ENCODE results near the gene RGS14. TPM values are rescaled to one million over a fixed set of nuclear protein-coding genes. Genes with fewer than 3 reads are reported as not detected.
A peak's percentile ranks its signal among the peaks of the same experiment; 100 is the strongest.
"Not testable (repeated sequence)": the region's sequence is repeated elsewhere in the genome, so short reads cannot be mapped to it uniquely, and the experiment has no call there.

Gene RGS14
- total RNA-seq, 4 donors from 2014 or later: 16.5 to 49.6 (median 24.4) TPM

DNA sequence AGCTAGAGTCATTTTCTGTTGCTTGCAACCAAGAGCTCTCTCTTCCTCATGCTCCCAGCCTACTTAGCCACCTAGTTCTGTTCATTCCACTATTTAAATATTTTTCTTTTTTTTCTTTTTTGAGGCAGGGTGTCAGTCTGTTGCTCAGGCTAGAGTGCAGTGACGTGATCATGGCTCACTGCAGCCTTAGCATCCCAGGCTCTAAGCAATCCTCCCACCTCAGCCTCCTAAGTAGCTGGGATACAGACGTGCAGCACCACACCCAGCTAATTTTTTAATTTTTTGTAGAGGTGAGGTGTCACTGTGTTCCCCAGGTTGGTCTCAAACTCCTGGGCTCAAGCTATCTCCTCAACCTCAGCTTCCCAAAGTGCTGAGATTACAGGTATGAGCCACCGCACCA lies 56.8 kb downstream of the RGS14 start:
- Histone ChIP-seq H3K4me3 (no peak overlapping the region), H3K27me3 (no peaks in the 10 kb centered on the region), H3K4me1 (peaks cover 0 to 11% (median 0%) of the 10 kb centered on the region in 4 donors), H3K36me3 (no peaks in the 10 kb centered on the region), H3K27ac (no peak overlapping the region), H3K9me3 (no peaks in the 10 kb centered on the region)
- WGBS, 2 donors (ENCODE audit: low coverage in 1 of 2): 72 to 83% methylated on average over 2 to 3 of the region's 3 CpGs
- no peak for TF ChIP-seq POLR2A (IDR thresholded peaks at IDR 0.05)
- no peak for TF ChIP-seq POLR2AphosphoS5 (IDR thresholded peaks at IDR 0.05)
- TF ChIP-seq EP300 (IDR thresholded peaks at IDR 0.05; ENCODE audit: low read depth): no peak
- TF ChIP-seq, protein P1, sequence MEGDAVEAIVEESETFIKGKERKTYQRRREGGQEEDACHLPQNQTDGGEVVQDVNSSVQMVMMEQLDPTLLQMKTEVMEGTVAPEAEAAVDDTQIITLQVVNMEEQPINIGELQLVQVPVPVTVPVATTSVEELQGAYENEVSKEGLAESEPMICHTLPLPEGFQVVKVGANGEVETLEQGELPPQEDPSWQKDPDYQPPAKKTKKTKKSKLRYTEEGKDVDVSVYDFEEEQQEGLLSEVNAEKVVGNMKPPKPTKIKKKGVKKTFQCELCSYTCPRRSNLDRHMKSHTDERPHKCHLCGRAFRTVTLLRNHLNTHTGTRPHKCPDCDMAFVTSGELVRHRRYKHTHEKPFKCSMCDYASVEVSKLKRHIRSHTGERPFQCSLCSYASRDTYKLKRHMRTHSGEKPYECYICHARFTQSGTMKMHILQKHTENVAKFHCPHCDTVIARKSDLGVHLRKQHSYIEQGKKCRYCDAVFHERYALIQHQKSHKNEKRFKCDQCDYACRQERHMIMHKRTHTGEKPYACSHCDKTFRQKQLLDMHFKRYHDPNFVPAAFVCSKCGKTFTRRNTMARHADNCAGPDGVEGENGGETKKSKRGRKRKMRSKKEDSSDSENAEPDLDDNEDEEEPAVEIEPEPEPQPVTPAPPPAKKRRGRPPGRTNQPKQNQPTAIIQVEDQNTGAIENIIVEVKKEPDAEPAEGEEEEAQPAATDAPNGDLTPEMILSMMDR (IDR thresholded peaks at IDR 0.05): no peak
- in situ Hi-C loops (cut with MboI; ENCODE audit: low pct_ligation_motif_present in 1 of 4, low pct_unique_long_range_greater_than_20kb in 1 of 4, low sequenced_read_pairs in 3 of 4) (no loop called here), intact Hi-C loops (cut with DNase I; ENCODE audit: low total_unique reads) (loop anchor here (10.0 kb wide), 1 partner anchor 800 kb away; no protein-coding TSS in a partner anchor)
- DNase-seq: no peak

DNA sequence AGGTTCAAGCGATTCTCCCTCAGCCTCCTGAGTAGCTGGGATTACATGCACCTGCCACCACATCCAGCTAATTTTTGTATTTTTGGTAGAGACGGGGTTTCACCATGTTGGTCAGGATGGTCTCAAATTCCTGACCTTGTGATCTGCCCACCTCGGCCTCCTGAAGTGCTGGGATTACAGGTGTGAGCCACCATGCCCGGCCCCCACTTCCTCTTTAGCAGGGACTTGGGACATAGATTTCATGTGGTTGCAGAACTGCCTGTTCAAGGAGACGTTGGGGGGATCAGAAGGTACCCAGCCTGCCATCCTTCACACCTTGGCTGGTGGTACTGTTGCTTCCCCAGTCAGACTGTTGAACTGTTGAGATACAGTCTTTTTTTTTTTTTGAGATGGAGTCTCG lies 59.4 kb downstream of the RGS14 start:
- 88 to 92% methylated on average over 2 to 6 of the region's 6 CpGs for WGBS, 2 donors (ENCODE audit: low coverage in 1 of 2)
- H3K27me3 ChIP-seq; DNase-seq; H3K9me3 ChIP-seq; H3K36me3 ChIP-seq; in situ Hi-C loops (cut with MboI; ENCODE audit: low pct_ligation_motif_present in 1 of 4, low pct_unique_long_range_greater_than_20kb in 1 of 4, low sequenced_read_pairs in 3 of 4); H3K4me3 ChIP-seq: not testable (repeated sequence)
- intact Hi-C loops (cut with DNase I; ENCODE audit: low total_unique reads): loop anchor here (5.0 to 10.0 kb wide), 2 partner anchors 798 to 895 kb away; no protein-coding TSS in a partner anchor
- peaks cover 0 to 11% (median 0%) of the 10 kb centered on the region in 4 donors for H3K4me1 ChIP-seq
- H3K27ac ChIP-seq: peak overlapping the region in 2 of 4 donors; percentile 38 to 54

DNA sequence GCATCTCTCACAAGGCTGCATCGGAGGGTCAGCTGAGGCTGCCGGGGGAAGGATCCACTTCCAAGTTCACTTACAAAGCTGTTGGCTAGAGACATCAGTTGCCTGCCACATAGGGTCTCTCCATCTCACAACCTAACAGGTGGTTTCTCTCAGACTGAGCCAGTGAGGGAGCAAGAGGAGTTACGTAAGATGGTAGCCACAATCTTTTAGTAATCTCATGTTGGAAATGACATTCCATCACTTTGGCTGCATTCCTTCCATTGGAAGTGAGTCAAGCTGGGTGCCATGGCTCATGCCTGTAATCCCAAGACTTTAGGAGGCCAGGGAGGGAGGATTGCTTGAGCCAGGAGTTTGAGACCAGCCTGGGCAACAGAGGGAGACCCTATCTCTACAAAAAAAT lies 61.3 kb downstream of the RGS14 start:
- Histone ChIP-seq H3K36me3 (no peaks in the 10 kb centered on the region), H3K9me3 (no peaks in the 10 kb centered on the region), H3K4me3 (no peak overlapping the region), H3K4me1 (peaks cover 0 to 11% (median 0%) of the 10 kb centered on the region in 4 donors), H3K27ac (no peak overlapping the region), H3K27me3 (no peaks in the 10 kb centered on the region)
- intact Hi-C loops (cut with DNase I; ENCODE audit: low total_unique reads): loop anchor here (5.0 to 10.0 kb wide), 2 partner anchors 796 to 893 kb away; no protein-coding TSS in a partner anchor
- no peak for DNase-seq
- TF ChIP-seq, protein P1 (IDR thresholded peaks at IDR 0.05): no peak
- peak in 1 of 3 donors; percentile 37 for TF ChIP-seq POLR2AphosphoS5 (IDR thresholded peaks at IDR 0.05)
- WGBS, 2 donors (ENCODE audit: low coverage in 1 of 2): 82 to 83% methylated on average over 1 to 3 of the region's 3 CpGs
- in situ Hi-C loops (cut with MboI; ENCODE audit: low pct_ligation_motif_present in 1 of 4, low pct_unique_long_range_greater_than_20kb in 1 of 4, low sequenced_read_pairs in 3 of 4): no loop called here

DNA sequence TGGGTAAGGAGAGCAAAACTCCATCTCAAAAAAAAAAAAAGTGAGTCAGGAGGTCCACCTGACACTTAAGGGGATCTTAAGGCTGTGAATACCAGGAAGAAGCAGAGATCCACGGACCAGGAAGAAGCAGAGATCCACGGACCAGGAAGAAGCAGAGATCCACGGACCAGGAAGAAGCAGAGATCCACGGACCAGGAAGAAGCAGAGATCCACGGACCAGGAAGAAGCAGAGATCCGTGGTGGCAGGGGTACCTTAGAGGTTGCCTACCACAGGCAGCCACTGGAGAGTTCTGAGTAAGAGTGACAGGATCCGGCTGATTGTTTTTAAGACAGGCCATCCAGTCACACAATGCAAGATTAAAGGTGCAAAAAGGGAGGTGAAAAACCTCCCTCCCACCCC lies 62.7 kb downstream of the RGS14 start:
- 58% methylated on average over 7 of the region's 7 CpGs; no CpG with 5 or more reads in 1 of the 2 donors for WGBS, 2 donors (ENCODE audit: low coverage in 1 of 2)
- DNase-seq; in situ Hi-C loops (cut with MboI; ENCODE audit: low pct_ligation_motif_present in 1 of 4, low pct_unique_long_range_greater_than_20kb in 1 of 4, low sequenced_read_pairs in 3 of 4); H3K36me3 ChIP-seq; H3K27me3 ChIP-seq; intact Hi-C loops (cut with DNase I; ENCODE audit: low total_unique reads); H3K9me3 ChIP-seq; H3K4me3 ChIP-seq: not testable (repeated sequence)
- peak overlapping the region in 1 of 4 donors; percentile 19 for H3K27ac ChIP-seq
- H3K4me1 ChIP-seq: peaks cover 1 to 16% (median 3%) of the 10 kb centered on the region in 4 donors

DNA sequence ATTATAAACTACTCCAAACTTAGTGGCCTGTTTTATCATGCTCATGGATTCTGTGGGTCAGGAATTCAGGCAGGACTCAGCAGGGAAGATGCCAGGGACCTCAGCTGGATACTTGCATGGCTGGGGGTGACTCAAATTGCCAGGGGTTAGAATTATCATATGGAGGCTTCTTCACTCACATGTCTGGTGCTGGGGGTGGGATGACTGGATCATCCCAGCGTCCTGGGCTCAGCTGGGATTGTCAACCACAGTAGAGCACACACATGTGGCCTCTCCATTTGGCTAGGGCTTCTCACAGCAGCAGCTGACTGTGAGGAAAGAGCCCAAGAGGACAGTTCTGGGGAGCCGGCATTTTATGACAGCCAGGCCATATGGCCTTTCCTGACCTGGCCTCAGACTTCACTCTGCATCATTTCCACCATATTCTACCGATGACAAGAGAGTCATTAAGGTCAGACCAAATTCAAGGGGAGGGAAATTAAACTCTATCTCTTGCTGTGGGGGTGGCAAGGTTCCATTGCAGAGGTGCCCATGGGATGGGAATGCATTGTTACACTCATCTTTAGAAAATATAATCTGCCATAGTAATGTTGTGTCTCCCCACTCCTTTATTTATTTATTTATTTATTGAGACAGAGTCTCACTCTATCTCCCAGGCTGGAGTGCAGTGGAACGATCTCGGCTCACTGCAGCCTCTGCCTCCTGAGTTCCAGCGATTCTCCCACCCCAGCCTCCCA lies 63.5 kb downstream of the RGS14 start:
- H3K27me3 ChIP-seq: no peaks in the 10 kb centered on the region
- TF ChIP-seq POLR2AphosphoS5 (IDR thresholded peaks at IDR 0.05) (no peak), EP300 (IDR thresholded peaks at IDR 0.05; ENCODE audit: low read depth) (no peak), POLR2A (IDR thresholded peaks at IDR 0.05) (no peak)
- TF ChIP-seq, protein P1 (IDR thresholded peaks at IDR 0.05): no peak
- H3K27ac ChIP-seq: no peak overlapping the region
- H3K4me3 ChIP-seq: no peak overlapping the region
- in situ Hi-C loops (cut with MboI; ENCODE audit: low pct_ligation_motif_present in 1 of 4, low pct_unique_long_range_greater_than_20kb in 1 of 4, low sequenced_read_pairs in 3 of 4): no loop called here
- no peak for DNase-seq
- H3K4me1 ChIP-seq: peaks cover 4 to 17% (median 6%) of the 10 kb centered on the region in 4 donors
- no peaks in the 10 kb centered on the region for H3K36me3 ChIP-seq
- WGBS, 2 donors (ENCODE audit: low coverage in 1 of 2): 83 to 92% methylated on average over 3 to 6 of the region's 6 CpGs
- H3K9me3 ChIP-seq: no peaks in the 10 kb centered on the region
- intact Hi-C loops (cut with DNase I; ENCODE audit: low total_unique reads): no loop called here

Other genes starting within 250 kb of the RGS14 start
- 10 to 100 TPM; 32.6 to 84.9 (median 60.7) TPM for gene NSD1, start 224.2 kb upstream of the RGS14 start, total RNA-seq
- gene RAB24, start 54.2 kb upstream of the RGS14 start, total RNA-seq: 10 to 100 TPM; 38.2 to 68.1 (median 51.8) TPM
- gene PRELID1, start 54.1 kb upstream of the RGS14 start, total RNA-seq: 100 to 1,000 TPM in 3 of 4 donors, 10 to 100 TPM in 1; 52.1 to 192 (median 142) TPM
- 100 to 1,000 TPM in 1 of 4 donors, 10 to 100 TPM in 3; 10.8 to 257 (median 21.7) TPM for gene MXD3, start 46.0 kb upstream of the RGS14 start, total RNA-seq
- 100 to 1,000 TPM; 236 to 322 (median 293) TPM for gene LMAN2, start 6.3 kb upstream of the RGS14 start, total RNA-seq
- gene SLC34A1, start 26.5 kb downstream of the RGS14 start, total RNA-seq: under 1 TPM in 1 of 4 donors, not detected in 3; 0.55 TPM
- not detected for gene PFN3, start 42.7 kb downstream of the RGS14 start, total RNA-seq
- gene F12, start 51.6 kb downstream of the RGS14 start, total RNA-seq: 10 to 100 TPM in 1 of 4 donors, 1 to 10 TPM in 3; 2.6 to 20.1 (median 5.6) TPM
- 10 to 100 TPM; 21.5 to 40.5 (median 36.4) TPM for gene GRK6, start 68.8 kb downstream of the RGS14 start, total RNA-seq
- 1 to 10 TPM in 3 of 4 donors, not detected in 1; 2.1 to 5.0 (median 2.5) TPM for gene PRR7, start 88.9 kb downstream of the RGS14 start, total RNA-seq
- 100 to 1,000 TPM in 1 of 4 donors, 10 to 100 TPM in 3; 10.1 to 201 (median 17.4) TPM for gene DBN1, start 115.7 kb downstream of the RGS14 start, total RNA-seq
- gene PDLIM7, start 139.7 kb downstream of the RGS14 start, total RNA-seq: 100 to 1,000 TPM in 1 of 4 donors, 10 to 100 TPM in 3; 52.6 to 256 (median 78.6) TPM
- 10 to 100 TPM in 2 of 4 donors, 1 to 10 TPM in 1, under 1 TPM in 1; 0.60 to 17.2 (median 7.8) TPM for gene DOK3, start 151.9 kb downstream of the RGS14 start, total RNA-seq
- gene DDX41, start 159.0 kb downstream of the RGS14 start, total RNA-seq: 100 to 1,000 TPM in 2 of 4 donors, 10 to 100 TPM in 2; 96.5 to 170 (median 130) TPM
- 100 to 1,000 TPM in 1 of 4 donors, 10 to 100 TPM in 3; 59.7 to 128 (median 63.5) TPM for gene FAM193B, start 196.6 kb downstream of the RGS14 start, total RNA-seq
- gene TMED9, start 234.3 kb downstream of the RGS14 start, total RNA-seq: 10 to 100 TPM; 34.4 to 85.9 (median 70.9) TPM
- 10 to 100 TPM; 17.9 to 38.5 (median 27.0) TPM for gene B4GALT7, start 242.2 kb downstream of the RGS14 start, total RNA-seq